Measurements from ENCODE around the gene DNAJC11.

- TF ChIP-seq CTCF (IDR thresholded peaks at IDR 0.05 in 2 of 3, conservative IDR thresholded peaks at IDR 0.05 in 1 of 3; ENCODE audit: borderline replicate concordance in 1 of 3, insufficient read depth in 1 of 3, low read depth in 2 of 3, low read length in 2 of 3) (no peak), EZH2 (IDR thresholded peaks at IDR 0.05) (no peak), SIN3A (IDR thresholded peaks at IDR 0.05; ENCODE audit: low read depth) (no peak), CEBPB (IDR thresholded peaks at IDR 0.05; ENCODE audit: low read depth) (no peak), JUND (IDR thresholded peaks at IDR 0.05) (no peak), YY1 (IDR thresholded peaks at IDR 0.05; ENCODE audit: extremely low read depth, insufficient replicate concordance, low read depth, low read length) (no peak), POLR2A (IDR thresholded peaks at IDR 0.05; ENCODE audit: borderline replicate concordance, extremely low read depth, insufficient read depth, insufficient read length) (no peak), ELF1 (IDR thresholded peaks at IDR 0.05; ENCODE audit: borderline replicate concordance, low read depth) (no peak), RAD21 (IDR thresholded peaks at IDR 0.05; ENCODE audit: low read depth) (no peak), FOSL1 (IDR thresholded peaks at IDR 0.05; ENCODE audit: low read depth) (no peak), POLR2AphosphoS5 (IDR thresholded peaks at IDR 0.05; ENCODE audit: low read depth, low read length) (no peak), EGR1 (IDR thresholded peaks at IDR 0.05; ENCODE audit: low read depth) (no peak), REST (IDR thresholded peaks at IDR 0.05; ENCODE audit: low read depth) (no peak), EZH2phosphoT487 (IDR thresholded peaks at IDR 0.05; ENCODE audit: borderline replicate concordance) (no peak)
These were observed 10.1 kb downstream of the DNAJC11 start for GRCh38 chr1:6691507-6691906.

All from HCT116 (cell line).